Keratinocyte (primary cell): ENCODE results near the gene RNF152.

Experiments used
- CTCF ChIP-seq, 3 experiments: IDR thresholded peaks in 1 of 3; conservative IDR thresholded peaks in 1 of 3; optimal IDR thresholded peaks in 1 of 3; 2 replicates in 2 of 3; 3 replicates in 1 of 3; pipeline versions ENCODE3 to v1.5.1; 2011; ENCODE audit warnings: low read length in 3 of 3, mild to moderate bottlenecking in 3 of 3, moderate library complexity in 2 of 3, control low read depth in 1 of 3, inconsistent platforms in 1 of 3; ENCODE audit not compliant: insufficient read depth in 2 of 3; ENCODE audit errors: extremely low read depth in 1 of 3
- EZH2 ChIP-seq: IDR thresholded peaks from one replicate; pipeline ENCODE4 v1.6.1; 2012; ENCODE audit warnings: inconsistent platforms, mild to moderate bottlenecking, low read length, moderate library complexity

GRCh38 chr18:61922435-61922834 lies 29.6 kb upstream of the RNF152 start:
- TF ChIP-seq CTCF (optimal IDR thresholded peaks at IDR 0.05 in 1 of 3, IDR thresholded peaks at IDR 0.05 in 1 of 3, conservative IDR thresholded peaks at IDR 0.05 in 1 of 3; ENCODE audit: extremely low read depth in 1 of 3, insufficient read depth in 2 of 3, low read length in 3 of 3): no peak
- no peak for TF ChIP-seq EZH2
